Large intestine (tissue), 3 donors: ENCODE measurements around the gene MDC1. TPM values are rescaled to one million over a fixed set of nuclear protein-coding genes. Genes with fewer than 3 reads are reported as not detected.
"Not testable (repeated sequence)": the region's sequence is repeated elsewhere in the genome, so short reads cannot be mapped to it uniquely, and the experiment has no call there.

Experiments
- DNase-seq, 2 donors: peaks; one replicate each; pipeline versions ENCODE4 v3.0.0 to v3.0.0-alpha.2; 2013
- H3K27ac ChIP-seq: one replicate; pipeline ENCODE4 v1.5.1; 2013; ENCODE audit warnings: low read length
- H3K27me3 ChIP-seq: 2 replicates; pipeline ENCODE4 v1.6.1; 2013; ENCODE audit warnings: low read length; ENCODE audit not compliant: control insufficient read depth, insufficient read depth
- H3K36me3 ChIP-seq: 2 replicates; pipeline ENCODE4 v1.6.1; 2013; ENCODE audit warnings: low read length; ENCODE audit not compliant: control insufficient read depth, insufficient read depth
- H3K4me1 ChIP-seq: one replicate; pipeline ENCODE4 v1.6.1; 2013; ENCODE audit warnings: low read length; ENCODE audit not compliant: control insufficient read depth, insufficient read depth
- H3K4me3 ChIP-seq: one replicate; pipeline ENCODE4 v1.5.1; 2013; ENCODE audit warnings: low read length
- H3K9me3 ChIP-seq: one replicate; pipeline ENCODE4 v1.6.1; 2013; ENCODE audit warnings: mild to moderate bottlenecking, low read depth, low read length, moderate library complexity; ENCODE audit not compliant: control insufficient read depth
- WGBS: methylation state at CpG from one replicate; pipeline ENCODE4 v1.1.5; 2013; ENCODE audit warnings: low lambda C conversion rate; ENCODE audit not compliant: insufficient coverage; 5-methylcytosine and 5-hydroxymethylcytosine counted together
- polyA plus RNA-seq: library from polyadenylated mRNA; unstranded; fragments of 120-200 nt; gene quantifications from one replicate; pipeline ENCODE4 v1.2.1, GENCODE V29; 2013

MDC1 gene
- polyA plus RNA-seq, 1 donor, result 22.5 TPM

GRCh38 chr6:30760549-30760948, 43.5 kb upstream of the MDC1 start:
- Histone ChIP-seq H3K36me3 (no peaks in the 10 kb centered on the region), H3K4me3 (no peak overlapping the region), H3K27ac (no peak overlapping the region), H3K9me3 (peaks cover 2% of the 10 kb centered on the region), H3K4me1 (peaks cover 17% of the 10 kb centered on the region), H3K27me3 (no peaks in the 10 kb centered on the region)
- DNase-seq, result no peak
- 83% methylated on average over 3 of the region's 8 CpGs for WGBS

GRCh38 chr6:30759575-30760239, 42.6 kb upstream of the MDC1 start:
- no peak for DNase-seq
- WGBS, result no CpG with 5 or more reads among the region's 10 CpGs
- Histone ChIP-seq H3K27ac (peak overlapping the region; percentile 8), H3K4me1 (peaks cover 17% of the 10 kb centered on the region), H3K9me3 (peaks cover 2% of the 10 kb centered on the region), H3K4me3 (no peak overlapping the region), H3K36me3 (no peaks in the 10 kb centered on the region), H3K27me3 (no peaks in the 10 kb centered on the region)

GRCh38 chr6:30757261-30757904, 40.3 kb upstream of the MDC1 start:
- Histone ChIP-seq H3K4me1 (peaks cover 6% of the 10 kb centered on the region), H3K36me3 (no peaks in the 10 kb centered on the region), H3K4me3 (no peak overlapping the region), H3K27ac (no peak overlapping the region), H3K27me3 (no peaks in the 10 kb centered on the region), H3K9me3 (no peaks in the 10 kb centered on the region)
- DNase-seq, result no peak
- no CpG with 5 or more reads among the region's 1 CpG for WGBS

- not testable (repeated sequence) for H3K9me3 ChIP-seq, H3K4me1 ChIP-seq, H3K27ac ChIP-seq, H3K4me3 ChIP-seq, H3K27me3 ChIP-seq, DNase-seq, H3K36me3 ChIP-seq
- no CpG with 5 or more reads among the region's 7 CpGs for WGBS
These were observed 39.4 kb upstream of the MDC1 start for GRCh38 chr6:30756405-30757003.

GRCh38 chr6:30754631-30755030, 37.5 kb upstream of the MDC1 start:
- no peaks in the 10 kb centered on the region for H3K27me3 ChIP-seq
- no peak overlapping the region for H3K4me3 ChIP-seq
- no peak for DNase-seq
- 67% methylated on average over 1 of the region's 3 CpGs for WGBS
- peaks cover 19% of the 10 kb centered on the region for H3K4me1 ChIP-seq
- H3K9me3 ChIP-seq, result no peaks in the 10 kb centered on the region
- no peaks in the 10 kb centered on the region for H3K36me3 ChIP-seq
- H3K27ac ChIP-seq, result no peak overlapping the region

GRCh38 chr6:30752157-30752927, 35.3 kb upstream of the MDC1 start:
- Histone ChIP-seq H3K36me3 (no peaks in the 10 kb centered on the region), H3K27ac (peak overlapping the region; percentile 47), H3K4me3 (no peak overlapping the region), H3K27me3 (no peaks in the 10 kb centered on the region), H3K9me3 (no peaks in the 10 kb centered on the region), H3K4me1 (peaks cover 35% of the 10 kb centered on the region)
- WGBS, result 60% methylated on average over 1 of the region's 12 CpGs
- peak; percentile 45 to 68 for DNase-seq

GRCh38 chr6:30750379-30750668, 33.2 kb upstream of the MDC1 start:
- Histone ChIP-seq H3K4me3 (no peak overlapping the region), H3K27ac (peak overlapping the region; percentile 73), H3K4me1 (peaks cover 35% of the 10 kb centered on the region), H3K36me3 (no peaks in the 10 kb centered on the region), H3K9me3 (no peaks in the 10 kb centered on the region), H3K27me3 (no peaks in the 10 kb centered on the region)
- no peak for DNase-seq

- Histone ChIP-seq H3K36me3 (no peaks in the 10 kb centered on the region), H3K4me1 (peaks cover 37% of the 10 kb centered on the region), H3K4me3 (no peak overlapping the region), H3K9me3 (no peaks in the 10 kb centered on the region), H3K27ac (peak overlapping the region; percentile 73), H3K27me3 (no peaks in the 10 kb centered on the region)
- DNase-seq, result peak; percentile 81 to 93
- 36% methylated on average over 5 of the region's 12 CpGs for WGBS
These were observed 32.7 kb upstream of the MDC1 start for GRCh38 chr6:30749554-30750378.

- H3K27me3 ChIP-seq, result no peaks in the 10 kb centered on the region
- H3K4me1 ChIP-seq, result peaks cover 40% of the 10 kb centered on the region
- H3K36me3 ChIP-seq, result no peaks in the 10 kb centered on the region
- no peaks in the 10 kb centered on the region for H3K9me3 ChIP-seq
- peak overlapping the region; percentile 73 for H3K27ac ChIP-seq
- no peak overlapping the region for H3K4me3 ChIP-seq
- DNase-seq, result peak in 1 of 2 donors; percentile 44
- 26% methylated on average over 3 of the region's 8 CpGs for WGBS
These were observed 31.9 kb upstream of the MDC1 start for GRCh38 chr6:30748851-30749540.
